ENCODE measurements around the gene STAU1. TPM values are rescaled to one million over a fixed set of nuclear protein-coding genes. Genes with fewer than 3 reads are reported as not detected.

The STAU1 gene
- total and polyA plus RNA-seq, 3 experiments from 2014 or later = 40.5 to 77.6 (median 76.8) TPM

GRCh38 chr20:49183444-49183843 lies 4.7 kb downstream of the STAU1 start:
- peak overlapping the region in 4 of 7 donors; percentile 10 to 55 (median 16) for H3K4me3 Mint-ChIP-seq
- H3K27me3 Mint-ChIP-seq = no peaks in the 10 kb centered on the region
- H3K9me3 Mint-ChIP-seq = no peaks in the 10 kb centered on the region
- Histone ChIP-seq H3K4me3 (ENCODE audit: low read length) (no peak overlapping the region), H3K36me3 (ENCODE audit: insufficient read depth, low read length) (no peaks in the 10 kb centered on the region), H3K27me3 (ENCODE audit: insufficient read depth, low read length, poor library complexity, severe bottlenecking) (no peaks in the 10 kb centered on the region), H3K4me1 (ENCODE audit: insufficient read depth, low read length) (peaks cover 47% of the 10 kb centered on the region), H3K27ac (ENCODE audit: low read depth, low read length) (no peak overlapping the region), H3K9me3 (ENCODE audit: low read length) (no peaks in the 10 kb centered on the region)
- POLR2A ChIA-PET = no interaction called here
- peak overlapping the region in 3 of 8 donors; percentile 29 to 59 (median 52) for H3K27ac Mint-ChIP-seq
- no peak for DNase-seq
- CTCF ChIA-PET = interaction anchor here (2.4 kb wide), 1 partner anchor 34 kb away, joined by 7 read pairs; no protein-coding TSS in a partner anchor
- H3K36me3 Mint-ChIP-seq = peaks cover 0 to 32% (median 10%) of the 10 kb centered on the region in 3 donors
- peaks cover 66 to 80% (median 76%) of the 10 kb centered on the region in 3 donors for H3K4me1 Mint-ChIP-seq

GRCh38 chr20:49181265-49181877 lies 6.8 kb downstream of the STAU1 start:
- Mint-ChIP-seq H3K27me3 (no peaks in the 10 kb centered on the region), H3K4me1 (peaks cover 66 to 85% (median 69%) of the 10 kb centered on the region in 3 donors), H3K27ac (peak overlapping the region in 2 of 8 donors; percentile 3 to 68), H3K4me3 (peak overlapping the region in 2 of 7 donors; percentile 14 to 38), H3K36me3 (peaks cover 0 to 33% (median 9%) of the 10 kb centered on the region in 3 donors), H3K9me3 (no peaks in the 10 kb centered on the region)
- H3K9me3 ChIP-seq (ENCODE audit: low read length) = no peaks in the 10 kb centered on the region
- H3K27me3 ChIP-seq (ENCODE audit: insufficient read depth, low read length, poor library complexity, severe bottlenecking) = no peaks in the 10 kb centered on the region
- DNase-seq = no peak
- CTCF ChIA-PET = interaction anchor here (0.7 to 2.1 kb wide), 3 partner anchors 17 to 48 kb away, joined by 3 to 11 read pairs (median 3); no protein-coding TSS in a partner anchor
- H3K27ac ChIP-seq (ENCODE audit: low read depth, low read length) = no peak overlapping the region
- no peak overlapping the region for H3K4me3 ChIP-seq (ENCODE audit: low read length)
- no peaks in the 10 kb centered on the region for H3K36me3 ChIP-seq (ENCODE audit: insufficient read depth, low read length)
- POLR2A ChIA-PET = no interaction called here
- H3K4me1 ChIP-seq (ENCODE audit: insufficient read depth, low read length) = peaks cover 46% of the 10 kb centered on the region

DNA sequence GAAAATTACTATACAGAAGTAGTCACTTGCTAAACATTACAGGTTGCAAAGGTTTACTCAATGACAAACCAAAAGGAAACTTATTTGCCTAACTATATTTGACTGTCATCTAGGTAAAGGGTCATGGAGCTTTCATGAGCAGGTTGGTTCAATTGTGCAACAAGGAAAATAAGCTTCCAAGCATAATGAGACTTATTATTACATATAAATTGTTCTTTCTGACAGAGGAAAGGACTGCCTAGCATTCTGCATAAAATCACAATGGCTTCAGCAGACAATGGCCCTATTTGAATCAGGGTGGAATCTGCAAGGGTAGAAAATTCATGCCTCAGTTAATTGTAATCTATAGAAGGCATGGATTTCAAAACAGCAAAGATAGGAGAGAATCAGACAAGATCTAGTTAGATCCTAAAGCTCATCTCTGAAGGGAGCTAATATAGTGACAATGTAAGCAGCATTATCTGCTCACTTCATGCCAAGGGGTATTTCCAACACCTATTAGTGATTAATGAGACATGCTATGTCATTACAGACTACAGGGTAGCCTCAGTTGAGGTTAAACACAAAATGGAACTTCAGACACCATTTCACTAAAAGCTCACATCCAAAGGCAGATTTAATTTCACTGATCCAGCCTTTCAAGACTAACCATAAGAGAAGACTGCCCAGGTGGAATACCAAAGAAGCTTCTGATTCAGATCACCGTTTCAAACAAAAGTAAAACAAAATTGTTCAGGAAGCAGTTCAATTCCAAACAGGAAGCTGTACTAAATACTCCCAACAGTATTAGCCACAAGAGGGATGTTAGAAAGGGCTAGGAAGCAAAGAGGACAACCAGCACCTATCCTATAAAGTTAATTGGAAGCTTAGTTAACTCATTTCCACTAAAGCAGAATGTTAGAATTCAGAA lies 8.5 kb downstream of the STAU1 start:
- peak overlapping the region in 1 of 7 donors; percentile 13 for H3K4me3 Mint-ChIP-seq
- Histone ChIP-seq H3K27me3 (ENCODE audit: insufficient read depth, low read length, poor library complexity, severe bottlenecking) (no peaks in the 10 kb centered on the region), H3K36me3 (ENCODE audit: insufficient read depth, low read length) (no peaks in the 10 kb centered on the region), H3K4me3 (ENCODE audit: low read length) (no peak overlapping the region), H3K9me3 (ENCODE audit: low read length) (no peaks in the 10 kb centered on the region), H3K27ac (ENCODE audit: low read depth, low read length) (no peak overlapping the region), H3K4me1 (ENCODE audit: insufficient read depth, low read length) (peaks cover 31% of the 10 kb centered on the region)
- no peaks in the 10 kb centered on the region for H3K27me3 Mint-ChIP-seq
- H3K36me3 Mint-ChIP-seq = peaks cover 0 to 30% (median 4%) of the 10 kb centered on the region in 3 donors
- DNase-seq = no peak
- peak overlapping the region in 7 of 8 donors; percentile 5 to 77 (median 30) for H3K27ac Mint-ChIP-seq
- ChIA-PET POLR2A (interaction anchor here (0.7 to 0.8 kb wide), 2 partner anchors 8 to 361 kb away, joined by 3 to 4 read pairs; no protein-coding TSS in a partner anchor), CTCF (interaction anchor here (0.8 to 2.1 kb wide), 4 partner anchors 15 to 193 kb away, joined by 3 to 11 read pairs (median 6); no protein-coding TSS in a partner anchor)
- no peaks in the 10 kb centered on the region for H3K9me3 Mint-ChIP-seq
- peaks cover 52 to 71% (median 54%) of the 10 kb centered on the region in 3 donors for H3K4me1 Mint-ChIP-seq

DNA sequence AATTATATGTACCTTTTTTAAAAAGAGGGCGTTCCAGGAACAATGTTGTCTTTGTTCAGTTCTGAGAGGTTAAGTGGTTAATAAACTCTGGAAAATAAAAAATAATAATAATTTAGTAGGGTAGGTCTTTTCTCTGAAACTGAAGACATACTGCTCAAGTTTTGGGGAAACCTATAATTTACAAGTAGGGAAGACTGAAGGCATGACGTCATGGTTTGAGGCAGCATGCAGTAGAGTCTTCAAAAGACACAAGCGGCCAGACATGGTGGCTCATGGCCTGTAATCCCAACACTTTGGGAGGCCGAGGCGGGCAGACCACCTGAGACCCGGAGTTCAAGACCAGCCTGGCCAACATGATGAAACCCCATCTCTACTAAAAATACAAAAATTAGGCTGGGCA lies 14.0 kb downstream of the STAU1 start:
- no peaks in the 10 kb centered on the region for H3K27me3 Mint-ChIP-seq
- CTCF ChIA-PET = interaction anchor here (1.3 kb wide), 1 partner anchor 43 kb away, joined by 4 read pairs; no protein-coding TSS in a partner anchor
- Histone ChIP-seq H3K4me3 (ENCODE audit: low read length) (no peak overlapping the region), H3K27me3 (ENCODE audit: insufficient read depth, low read length, poor library complexity, severe bottlenecking) (no peaks in the 10 kb centered on the region), H3K4me1 (ENCODE audit: insufficient read depth, low read length) (peaks cover 2% of the 10 kb centered on the region), H3K9me3 (ENCODE audit: low read length) (no peaks in the 10 kb centered on the region), H3K27ac (ENCODE audit: low read depth, low read length) (no peak overlapping the region), H3K36me3 (ENCODE audit: insufficient read depth, low read length) (peaks cover 6% of the 10 kb centered on the region)
- peaks cover 25 to 57% (median 35%) of the 10 kb centered on the region in 3 donors for H3K4me1 Mint-ChIP-seq
- no peak for DNase-seq
- POLR2A ChIA-PET = interaction anchor here (0.6 kb wide), 1 partner anchor 14 kb away, joined by 3 read pairs; no protein-coding TSS in a partner anchor
- H3K9me3 Mint-ChIP-seq = no peaks in the 10 kb centered on the region
- H3K36me3 Mint-ChIP-seq = peaks cover 4 to 54% (median 6%) of the 10 kb centered on the region in 3 donors
- no peak overlapping the region for H3K4me3 Mint-ChIP-seq
- no peak overlapping the region for H3K27ac Mint-ChIP-seq

- Histone ChIP-seq H3K4me3 (ENCODE audit: low read length) (no peak overlapping the region), H3K9me3 (ENCODE audit: low read length) (no peaks in the 10 kb centered on the region), H3K36me3 (ENCODE audit: insufficient read depth, low read length) (peaks cover 6% of the 10 kb centered on the region), H3K27me3 (ENCODE audit: insufficient read depth, low read length, poor library complexity, severe bottlenecking) (no peaks in the 10 kb centered on the region), H3K27ac (ENCODE audit: low read depth, low read length) (no peak overlapping the region), H3K4me1 (ENCODE audit: insufficient read depth, low read length) (peaks cover 8% of the 10 kb centered on the region)
- CTCF ChIA-PET = no interaction called here
- Mint-ChIP-seq H3K9me3 (no peaks in the 10 kb centered on the region), H3K27me3 (no peaks in the 10 kb centered on the region), H3K36me3 (peaks cover 4 to 57% (median 6%) of the 10 kb centered on the region in 3 donors), H3K4me3 (no peak overlapping the region), H3K27ac (peak overlapping the region in 1 of 8 donors; percentile 81), H3K4me1 (peaks cover 34 to 63% (median 51%) of the 10 kb centered on the region in 3 donors)
- no peak for DNase-seq
- POLR2A ChIA-PET = no interaction called here
These were observed 15.7 kb downstream of the STAU1 start for GRCh38 chr20:49172413-49172812.

- no peaks in the 10 kb centered on the region for H3K27me3 Mint-ChIP-seq
- CTCF ChIA-PET = no interaction called here
- H3K9me3 Mint-ChIP-seq = no peaks in the 10 kb centered on the region
- no peaks in the 10 kb centered on the region for H3K27me3 ChIP-seq (ENCODE audit: insufficient read depth, low read length, poor library complexity, severe bottlenecking)
- H3K4me1 ChIP-seq (ENCODE audit: insufficient read depth, low read length) = peaks cover 13% of the 10 kb centered on the region
- no peak overlapping the region for H3K27ac ChIP-seq (ENCODE audit: low read depth, low read length)
- H3K27ac Mint-ChIP-seq = no peak overlapping the region
- no peaks in the 10 kb centered on the region for H3K9me3 ChIP-seq (ENCODE audit: low read length)
- H3K36me3 Mint-ChIP-seq = peaks cover 4 to 57% (median 6%) of the 10 kb centered on the region in 3 donors
- H3K4me1 Mint-ChIP-seq = peaks cover 38 to 68% (median 56%) of the 10 kb centered on the region in 3 donors
- H3K36me3 ChIP-seq (ENCODE audit: insufficient read depth, low read length) = peaks cover 6% of the 10 kb centered on the region
- H3K4me3 Mint-ChIP-seq = peak overlapping the region in 1 of 7 donors; percentile 15
- POLR2A ChIA-PET = no interaction called here
- no peak overlapping the region for H3K4me3 ChIP-seq (ENCODE audit: low read length)
- no peak for DNase-seq
These were observed 16.2 kb downstream of the STAU1 start for GRCh38 chr20:49171909-49172308.

DNA sequence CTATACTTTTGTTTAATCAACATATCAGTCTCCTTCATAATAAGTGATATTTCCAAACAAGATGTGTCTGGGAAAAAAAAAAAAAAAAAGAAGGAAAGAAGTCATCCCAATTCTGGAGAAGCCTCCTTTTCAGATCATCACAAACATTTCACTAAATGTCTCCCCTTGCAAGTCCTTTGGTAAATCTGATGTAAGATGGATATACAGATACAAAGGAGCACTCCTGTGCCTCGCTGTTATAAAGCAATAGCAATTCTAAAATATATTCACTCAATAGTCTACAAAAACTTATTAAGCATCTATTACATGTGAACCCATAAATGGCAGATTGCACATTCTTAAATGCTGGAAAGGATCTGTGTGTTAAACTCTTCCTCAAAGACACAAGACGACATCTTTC lies 17.4 kb downstream of the STAU1 start:
- H3K27me3 ChIP-seq (ENCODE audit: insufficient read depth, low read length, poor library complexity, severe bottlenecking) = no peaks in the 10 kb centered on the region
- no peaks in the 10 kb centered on the region for H3K27me3 Mint-ChIP-seq

More for the DNA sequence above, 17.4 kb downstream of the STAU1 start:
- no peak overlapping the region for H3K27ac Mint-ChIP-seq
- H3K4me1 ChIP-seq (ENCODE audit: insufficient read depth, low read length) = peaks cover 25% of the 10 kb centered on the region
- POLR2A ChIA-PET = no interaction called here
- DNase-seq = no peak
- no peak overlapping the region for H3K4me3 ChIP-seq (ENCODE audit: low read length)
- no peak overlapping the region for H3K4me3 Mint-ChIP-seq
- H3K27ac ChIP-seq (ENCODE audit: low read depth, low read length) = no peak overlapping the region
- H3K4me1 Mint-ChIP-seq = peaks cover 48 to 73% (median 68%) of the 10 kb centered on the region in 3 donors
- CTCF ChIA-PET = no interaction called here
- H3K9me3 Mint-ChIP-seq = no peaks in the 10 kb centered on the region
- no peaks in the 10 kb centered on the region for H3K9me3 ChIP-seq (ENCODE audit: low read length)
- H3K36me3 ChIP-seq (ENCODE audit: insufficient read depth, low read length) = peaks cover 10% of the 10 kb centered on the region
- H3K36me3 Mint-ChIP-seq = peaks cover 4 to 56% (median 5%) of the 10 kb centered on the region in 3 donors

Measured in CD8-positive, alpha-beta memory T cell (primary cell).